Measurements from ENCODE around the gene HLA-F. TPM values are rescaled to one million over a fixed set of nuclear protein-coding genes. Genes with fewer than 3 reads are reported as not detected.
A peak's percentile ranks its signal among the peaks of the same experiment; 100 is the strongest.

Gene HLA-F
- total RNA-seq, 1 donor: 30.4 TPM

DNA sequence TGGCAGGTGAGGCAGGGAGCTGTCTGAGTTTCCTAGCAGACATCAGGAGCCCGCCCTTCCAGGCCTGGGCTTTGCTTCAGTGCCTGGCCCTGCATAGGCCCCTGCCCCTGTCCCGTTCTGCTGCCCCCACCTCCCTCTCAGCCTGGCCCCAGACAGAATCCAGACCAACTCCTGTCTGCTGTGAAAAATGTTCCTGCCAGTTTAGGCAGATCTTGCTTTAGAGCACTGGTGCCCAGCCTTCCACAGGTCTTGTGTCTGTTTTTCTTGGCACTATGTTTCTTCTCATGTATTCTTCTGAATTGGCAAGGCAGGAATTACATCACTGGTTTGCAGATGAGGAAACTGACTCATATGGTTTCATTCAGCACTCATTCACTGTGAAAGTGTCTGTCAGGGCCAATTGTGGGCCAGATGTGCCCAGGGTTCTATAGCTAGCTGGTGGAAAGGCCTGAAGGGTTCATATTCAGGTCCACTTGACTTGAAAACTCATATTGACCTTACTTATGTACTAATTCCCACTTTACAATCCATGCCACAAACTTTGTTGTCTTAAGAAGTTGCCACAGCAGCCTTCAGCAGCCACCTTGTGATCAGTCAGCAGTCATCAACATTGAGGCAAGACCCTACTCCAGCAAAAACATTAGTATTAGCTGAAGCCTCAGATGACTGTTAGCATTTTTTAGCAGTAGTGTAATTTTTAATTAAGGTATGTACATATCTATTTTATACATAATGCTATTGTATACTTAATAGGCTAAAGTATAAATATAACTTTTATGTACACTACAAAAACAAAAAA, 40.5 kb downstream of the HLA-F start:
- Histone ChIP-seq H3K36me3 (ENCODE audit: insufficient read depth, low read length) (no peaks in the 10 kb centered on the region), H3K9me3 (ENCODE audit: low read depth, low read length) (no peaks in the 10 kb centered on the region), H2AFZ (ENCODE audit: low read length) (no peak overlapping the region), H3K4me3 (ENCODE audit: insufficient read depth, low read length) (no peak overlapping the region), H3K4me2 (ENCODE audit: insufficient read depth, low read length) (no peak overlapping the region), H3K27ac (ENCODE audit: low read depth, low read length) (no peak overlapping the region), H3K4me1 (ENCODE audit: insufficient read depth, low read length) (peaks cover 24% of the 10 kb centered on the region), H3K79me2 (ENCODE audit: insufficient read depth, low read length) (no peaks in the 10 kb centered on the region), H4K20me1 (ENCODE audit: insufficient read depth, low read length) (no peaks in the 10 kb centered on the region), H3K27me3 (ENCODE audit: insufficient read depth, low read length) (peaks cover 3% of the 10 kb centered on the region)
- DNase-seq (ENCODE audit: insufficient read length, low spot score, missing footprints): peak; percentile 45
- TF ChIP-seq, protein P1, sequence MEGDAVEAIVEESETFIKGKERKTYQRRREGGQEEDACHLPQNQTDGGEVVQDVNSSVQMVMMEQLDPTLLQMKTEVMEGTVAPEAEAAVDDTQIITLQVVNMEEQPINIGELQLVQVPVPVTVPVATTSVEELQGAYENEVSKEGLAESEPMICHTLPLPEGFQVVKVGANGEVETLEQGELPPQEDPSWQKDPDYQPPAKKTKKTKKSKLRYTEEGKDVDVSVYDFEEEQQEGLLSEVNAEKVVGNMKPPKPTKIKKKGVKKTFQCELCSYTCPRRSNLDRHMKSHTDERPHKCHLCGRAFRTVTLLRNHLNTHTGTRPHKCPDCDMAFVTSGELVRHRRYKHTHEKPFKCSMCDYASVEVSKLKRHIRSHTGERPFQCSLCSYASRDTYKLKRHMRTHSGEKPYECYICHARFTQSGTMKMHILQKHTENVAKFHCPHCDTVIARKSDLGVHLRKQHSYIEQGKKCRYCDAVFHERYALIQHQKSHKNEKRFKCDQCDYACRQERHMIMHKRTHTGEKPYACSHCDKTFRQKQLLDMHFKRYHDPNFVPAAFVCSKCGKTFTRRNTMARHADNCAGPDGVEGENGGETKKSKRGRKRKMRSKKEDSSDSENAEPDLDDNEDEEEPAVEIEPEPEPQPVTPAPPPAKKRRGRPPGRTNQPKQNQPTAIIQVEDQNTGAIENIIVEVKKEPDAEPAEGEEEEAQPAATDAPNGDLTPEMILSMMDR (IDR thresholded peaks at IDR 0.05; ENCODE audit: extremely low read depth, low read depth, low read length): no peak

DNA sequence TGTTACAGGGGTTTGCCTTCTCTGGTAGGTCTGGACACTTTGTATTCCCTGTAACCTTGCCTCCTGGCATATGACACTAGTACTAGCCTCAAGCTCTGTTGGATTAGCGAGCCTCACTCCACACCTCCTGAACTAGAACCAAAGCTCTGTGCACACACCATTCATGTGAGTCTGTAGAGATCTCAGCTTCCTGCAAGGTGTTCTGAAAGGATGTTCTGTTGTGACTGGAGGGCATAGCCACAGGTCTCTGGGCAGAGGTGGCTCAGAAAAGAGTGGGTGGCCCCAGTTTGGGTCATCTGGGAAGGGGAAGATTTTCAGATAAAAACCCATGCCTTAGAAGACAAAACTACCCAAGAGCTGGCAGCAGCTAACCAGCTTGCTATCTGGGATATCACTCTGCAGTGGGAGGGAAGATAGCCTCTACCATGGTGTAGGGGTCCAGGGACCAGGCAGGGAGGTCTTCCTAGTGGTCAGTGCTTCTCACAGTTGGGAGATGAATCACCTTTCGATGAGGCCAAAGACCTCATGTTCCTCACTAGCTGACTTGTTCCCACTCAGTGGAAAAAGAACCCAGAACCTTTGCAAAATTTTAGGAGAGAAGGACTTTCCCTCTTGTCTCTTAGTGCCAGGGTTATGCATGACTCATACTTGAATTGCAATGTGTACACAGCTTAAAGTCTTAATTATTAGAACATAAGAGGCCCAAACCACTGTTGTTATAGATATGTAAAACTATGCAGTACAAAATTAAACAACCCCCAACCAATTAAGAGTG, 41.4 kb downstream of the HLA-F start:
- DNase-seq (ENCODE audit: insufficient read length, low spot score, missing footprints): peak; percentile 81

DNA sequence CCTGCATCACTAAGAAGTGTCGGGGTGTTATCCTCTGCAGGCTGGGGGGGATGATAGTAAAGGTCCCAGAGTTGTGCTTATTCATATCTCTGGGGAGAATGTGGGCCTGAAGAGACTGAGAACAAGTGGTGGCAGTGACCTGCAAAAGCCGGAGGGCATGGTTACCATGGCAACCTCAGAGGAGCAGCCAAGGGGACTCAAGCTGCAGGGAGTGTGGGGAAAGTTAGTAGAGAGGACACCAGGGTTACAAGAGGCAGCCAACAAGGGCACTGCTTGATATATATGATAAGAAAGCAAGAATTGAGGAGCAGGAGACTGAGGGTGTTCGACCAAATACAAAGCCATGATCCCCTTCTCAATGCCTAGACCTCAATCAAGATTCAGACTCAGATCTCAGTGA, 46.1 kb downstream of the HLA-F start:
- no peaks in the 10 kb centered on the region for H3K36me3 ChIP-seq (ENCODE audit: insufficient read depth, low read length)
- H3K4me2 ChIP-seq (ENCODE audit: insufficient read depth, low read length): no peak overlapping the region
- H4K20me1 ChIP-seq (ENCODE audit: insufficient read depth, low read length): no peaks in the 10 kb centered on the region
- H3K9me3 ChIP-seq (ENCODE audit: low read depth, low read length): no peaks in the 10 kb centered on the region
- H2AFZ ChIP-seq (ENCODE audit: low read length): no peak overlapping the region
- no peak overlapping the region for H3K27ac ChIP-seq (ENCODE audit: low read depth, low read length)
- DNase-seq (ENCODE audit: insufficient read length, low spot score, missing footprints): no peak
- TF ChIP-seq, protein P1 (IDR thresholded peaks at IDR 0.05; ENCODE audit: extremely low read depth, low read depth, low read length): no peak
- peaks cover 3% of the 10 kb centered on the region for H3K27me3 ChIP-seq (ENCODE audit: insufficient read depth, low read length)
- H3K4me3 ChIP-seq (ENCODE audit: insufficient read depth, low read length): no peak overlapping the region
- H3K79me2 ChIP-seq (ENCODE audit: insufficient read depth, low read length): no peaks in the 10 kb centered on the region
- peaks cover 9% of the 10 kb centered on the region for H3K4me1 ChIP-seq (ENCODE audit: insufficient read depth, low read length)

More for the DNA sequence above, 41.4 kb downstream of the HLA-F start:
- Histone ChIP-seq H3K4me3 (ENCODE audit: insufficient read depth, low read length) (no peak overlapping the region), H2AFZ (ENCODE audit: low read length) (no peak overlapping the region), H3K79me2 (ENCODE audit: insufficient read depth, low read length) (no peaks in the 10 kb centered on the region), H4K20me1 (ENCODE audit: insufficient read depth, low read length) (no peaks in the 10 kb centered on the region), H3K9me3 (ENCODE audit: low read depth, low read length) (no peaks in the 10 kb centered on the region), H3K4me2 (ENCODE audit: insufficient read depth, low read length) (no peak overlapping the region), H3K36me3 (ENCODE audit: insufficient read depth, low read length) (no peaks in the 10 kb centered on the region), H3K4me1 (ENCODE audit: insufficient read depth, low read length) (peaks cover 24% of the 10 kb centered on the region), H3K27ac (ENCODE audit: low read depth, low read length) (peak overlapping the region; percentile 14), H3K27me3 (ENCODE audit: insufficient read depth, low read length) (peaks cover 3% of the 10 kb centered on the region)
- TF ChIP-seq, protein P1 (IDR thresholded peaks at IDR 0.05; ENCODE audit: extremely low read depth, low read depth, low read length): no peak

DNA sequence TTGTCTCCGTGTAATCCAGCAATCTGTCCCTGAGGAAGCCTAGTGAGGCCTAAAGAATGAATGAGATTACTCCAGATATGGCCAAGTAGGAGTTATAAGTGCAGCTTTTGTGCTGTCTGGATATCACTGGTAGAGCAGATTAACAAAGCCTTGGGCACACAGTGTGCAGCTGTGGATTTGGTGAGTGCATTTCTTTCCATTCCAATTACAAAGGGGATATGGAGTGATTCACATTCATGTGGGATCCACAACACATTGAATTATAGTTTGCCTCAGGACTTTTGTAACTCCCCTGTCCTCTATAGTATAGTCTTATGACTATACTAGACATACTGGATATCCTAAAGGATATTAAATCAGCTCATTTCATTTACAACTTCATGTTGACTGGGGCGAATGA, 47.1 kb downstream of the HLA-F start:
- Histone ChIP-seq H3K4me1 (ENCODE audit: insufficient read depth, low read length) (peaks cover under 1% of the 10 kb centered on the region), H3K4me3 (ENCODE audit: insufficient read depth, low read length) (no peak overlapping the region), H2AFZ (ENCODE audit: low read length) (no peak overlapping the region), H3K9me3 (ENCODE audit: low read depth, low read length) (no peaks in the 10 kb centered on the region), H4K20me1 (ENCODE audit: insufficient read depth, low read length) (no peaks in the 10 kb centered on the region), H3K27me3 (ENCODE audit: insufficient read depth, low read length) (peaks cover 3% of the 10 kb centered on the region), H3K79me2 (ENCODE audit: insufficient read depth, low read length) (no peaks in the 10 kb centered on the region), H3K27ac (ENCODE audit: low read depth, low read length) (no peak overlapping the region), H3K4me2 (ENCODE audit: insufficient read depth, low read length) (no peak overlapping the region), H3K36me3 (ENCODE audit: insufficient read depth, low read length) (no peaks in the 10 kb centered on the region)
- DNase-seq (ENCODE audit: insufficient read length, low spot score, missing footprints): no peak
- TF ChIP-seq, protein P1 (IDR thresholded peaks at IDR 0.05; ENCODE audit: extremely low read depth, low read depth, low read length): no peak

Measured in osteoblast (primary cell).